Measurements from ENCODE around the gene SLAIN1. TPM values are rescaled to one million over a fixed set of nuclear protein-coding genes. Genes with fewer than 3 reads are reported as not detected.

SLAIN1 gene
- total and polyA plus RNA-seq, 2 donors (not counting 1 experiment from before 2014, with no cell fraction given) = 12.7 to 29.5 TPM

GRCh38 chr13:77724092-77724491 is 26.6 kb downstream of the SLAIN1 start:
- POLR2A ChIA-PET = no interaction called here
- no peak overlapping the region for H2AFZ ChIP-seq (ENCODE audit: insufficient read depth, low read depth, low read length, poor library complexity, severe bottlenecking)
- H3K27ac Mint-ChIP-seq = no peak overlapping the region
- peaks cover 13% of the 10 kb centered on the region for H3K4me1 Mint-ChIP-seq
- CTCF ChIA-PET = interaction anchor here (1.6 kb wide), 1 partner anchor 33 kb away, joined by 4 read pairs; no protein-coding TSS in a partner anchor
- DNase-seq = no peak
- H3K27me3 Mint-ChIP-seq = no peaks in the 10 kb centered on the region
- intact Hi-C loops (cut with micrococcal nuclease) = no loop called here
- no peak for TF ChIP-seq EZH2 (IDR thresholded peaks at IDR 0.05; ENCODE audit: borderline replicate concordance, insufficient read depth, low read depth, low read length, poor library complexity, severe bottlenecking)
- no peak for TF ChIP-seq CTCF (IDR thresholded peaks at IDR 0.05)
- no peaks in the 10 kb centered on the region for H3K79me2 ChIP-seq (ENCODE audit: control insufficient read depth, insufficient read depth, low read length)
- no peak overlapping the region for H3K4me3 ChIP-seq (ENCODE audit: control extremely low read depth in 1 of 5, extremely low read depth in 1 of 5, insufficient read depth in 1 of 5, low read depth in 2 of 5, low read length in 4 of 5)
- ATAC-seq (ENCODE audit: low read depth) = no peak
- H3K4me3 Mint-ChIP-seq = no peak overlapping the region
- H3K27me3 ChIP-seq (replicated peaks in 1 of 4; ENCODE audit: control extremely low read depth in 1 of 4, control insufficient read depth in 3 of 4, insufficient read depth in 4 of 4, low read length in 3 of 4) = no peaks in the 10 kb centered on the region
- no peak overlapping the region for H3K27ac ChIP-seq (ENCODE audit: low read length in 2 of 2)
- no peaks in the 10 kb centered on the region for H3K9me3 Mint-ChIP-seq (ENCODE audit: insufficient read depth)
- H3K9ac ChIP-seq (ENCODE audit: low read length) = no peak overlapping the region
- peaks cover 0 to 1% (median 0%) of the 10 kb centered on the region in 3 donors for H3K9me3 ChIP-seq (ENCODE audit: control extremely low read depth in 1 of 3, control insufficient read depth in 2 of 3, insufficient read depth in 1 of 3, low read length in 2 of 3)
- H3K36me3 ChIP-seq (replicated peaks in 1 of 2; ENCODE audit: control extremely low read depth in 1 of 2, control insufficient read depth in 1 of 2, extremely low read depth in 1 of 2, insufficient read depth in 2 of 2, low read length in 1 of 2) = peaks cover 2 to 12% of the 10 kb centered on the region in 2 experiments
- WGBS (ENCODE audit: insufficient coverage) = 100% methylated on average over 2 of the region's 6 CpGs
- H3K4me1 ChIP-seq (ENCODE audit: control insufficient read depth in 2 of 2, insufficient read depth in 2 of 2, low read length in 2 of 2) = no peaks in the 10 kb centered on the region
- H4K20me1 ChIP-seq (ENCODE audit: control insufficient read depth, insufficient read depth, low read length, poor library complexity, severe bottlenecking) = no peaks in the 10 kb centered on the region
- H3K4me2 ChIP-seq (replicated peaks; ENCODE audit: low read depth, low read length, poor library complexity, severe bottlenecking) = no peak overlapping the region

DNA sequence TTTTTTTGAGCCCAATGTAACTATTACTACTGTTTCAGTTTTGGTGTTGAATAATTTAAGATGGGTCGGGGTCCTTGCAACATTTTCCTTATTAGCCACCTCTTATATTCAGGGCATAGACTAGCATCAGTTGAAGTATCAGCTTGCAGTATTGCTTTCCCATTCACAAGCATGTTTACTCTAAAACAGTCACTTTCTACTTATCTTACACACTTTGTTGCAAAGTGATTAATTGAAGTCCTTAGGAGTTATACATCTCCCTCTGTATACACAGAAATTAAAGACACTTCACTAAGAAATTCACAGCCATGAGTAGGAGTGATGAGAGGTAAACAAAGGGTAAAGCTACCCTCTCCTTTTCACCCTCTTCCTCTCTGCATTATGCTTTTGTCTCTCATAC is 27.6 kb downstream of the SLAIN1 start:
- Mint-ChIP-seq H3K4me3 (no peak overlapping the region), H3K4me1 (peaks cover 20% of the 10 kb centered on the region)

More for the DNA sequence above, 27.6 kb downstream of the SLAIN1 start:
- H2AFZ ChIP-seq (ENCODE audit: insufficient read depth, low read depth, low read length, poor library complexity, severe bottlenecking) = no peak overlapping the region
- CTCF ChIA-PET = interaction anchor here (1.6 to 1.9 kb wide), 2 partner anchors 32 to 232 kb away, joined by 4 to 5 read pairs; no protein-coding TSS in a partner anchor
- DNase-seq (no peak), ATAC-seq (ENCODE audit: low read depth) (no peak)
- H3K4me2 ChIP-seq (replicated peaks; ENCODE audit: low read depth, low read length, poor library complexity, severe bottlenecking) = no peak overlapping the region
- no peak for TF ChIP-seq CTCF (IDR thresholded peaks at IDR 0.05)
- no peak for TF ChIP-seq EZH2 (IDR thresholded peaks at IDR 0.05; ENCODE audit: borderline replicate concordance, insufficient read depth, low read depth, low read length, poor library complexity, severe bottlenecking)
- H3K27me3 ChIP-seq (replicated peaks in 1 of 4; ENCODE audit: control extremely low read depth in 1 of 4, control insufficient read depth in 3 of 4, insufficient read depth in 4 of 4, low read length in 3 of 4) = no peaks in the 10 kb centered on the region
- no peaks in the 10 kb centered on the region for H3K27me3 Mint-ChIP-seq
- H3K36me3 ChIP-seq (replicated peaks in 1 of 2; ENCODE audit: control extremely low read depth in 1 of 2, control insufficient read depth in 1 of 2, extremely low read depth in 1 of 2, insufficient read depth in 2 of 2, low read length in 1 of 2) = peaks cover 2 to 13% of the 10 kb centered on the region in 2 experiments
- H3K9ac ChIP-seq (ENCODE audit: low read length) = no peak overlapping the region
- no peaks in the 10 kb centered on the region for H3K9me3 Mint-ChIP-seq (ENCODE audit: insufficient read depth)
- intact Hi-C loops (cut with micrococcal nuclease) = no loop called here
- H3K4me1 ChIP-seq (ENCODE audit: control insufficient read depth in 2 of 2, insufficient read depth in 2 of 2, low read length in 2 of 2) = no peaks in the 10 kb centered on the region
- POLR2A ChIA-PET = no interaction called here
- WGBS (ENCODE audit: insufficient coverage) = no CpG with 5 or more reads among the region's 1 CpG
- no peak overlapping the region for H3K27ac Mint-ChIP-seq
- peaks cover 0 to 1% (median 0%) of the 10 kb centered on the region in 3 donors for H3K9me3 ChIP-seq (ENCODE audit: control extremely low read depth in 1 of 3, control insufficient read depth in 2 of 3, insufficient read depth in 1 of 3, low read length in 2 of 3)
- H3K79me2 ChIP-seq (ENCODE audit: control insufficient read depth, insufficient read depth, low read length) = no peaks in the 10 kb centered on the region
- no peak overlapping the region for H3K27ac ChIP-seq (ENCODE audit: low read length in 2 of 2)
- no peak overlapping the region for H3K4me3 ChIP-seq (ENCODE audit: control extremely low read depth in 1 of 5, extremely low read depth in 1 of 5, insufficient read depth in 1 of 5, low read depth in 2 of 5, low read length in 4 of 5)
- no peaks in the 10 kb centered on the region for H4K20me1 ChIP-seq (ENCODE audit: control insufficient read depth, insufficient read depth, low read length, poor library complexity, severe bottlenecking)
